ENCODE results near the gene COLEC11.

The COLEC11 gene

GRCh38 chr2:3647246-3647645, 52.3 kb downstream of the COLEC11 start:
- Histone ChIP-seq H3K27me3 (ENCODE audit: low read length) (no peaks in the 10 kb centered on the region), H3K9me3 (ENCODE audit: insufficient read depth, low read length) (no peaks in the 10 kb centered on the region), H3K27ac (ENCODE audit: low read depth, low read length) (no peak overlapping the region), H3K4me2 (ENCODE audit: low read depth, low read length, poor library complexity, severe bottlenecking) (no peak overlapping the region), H4K20me1 (ENCODE audit: low read depth, low read length) (no peaks in the 10 kb centered on the region), H3K4me3 (ENCODE audit: insufficient read depth, low read length, poor library complexity, severe bottlenecking) (no peak overlapping the region), H3K36me3 (ENCODE audit: low read length) (no peaks in the 10 kb centered on the region), H3K79me2 (ENCODE audit: insufficient read depth, low read length) (no peaks in the 10 kb centered on the region), H2AFZ (ENCODE audit: low read depth, low read length, severe bottlenecking) (no peak overlapping the region), H3F3A (ENCODE audit: insufficient read depth) (no peaks in the 10 kb centered on the region), H3K9ac (ENCODE audit: low read length) (no peak overlapping the region), H3K9me2 (replicated peaks; ENCODE audit: insufficient read depth, low read length) (no peaks in the 10 kb centered on the region)
- TF ChIP-seq EZH2phosphoT487 (conservative IDR thresholded peaks at IDR 0.05; ENCODE audit: low read length) = no peak
- TF ChIP-seq, protein P1, sequence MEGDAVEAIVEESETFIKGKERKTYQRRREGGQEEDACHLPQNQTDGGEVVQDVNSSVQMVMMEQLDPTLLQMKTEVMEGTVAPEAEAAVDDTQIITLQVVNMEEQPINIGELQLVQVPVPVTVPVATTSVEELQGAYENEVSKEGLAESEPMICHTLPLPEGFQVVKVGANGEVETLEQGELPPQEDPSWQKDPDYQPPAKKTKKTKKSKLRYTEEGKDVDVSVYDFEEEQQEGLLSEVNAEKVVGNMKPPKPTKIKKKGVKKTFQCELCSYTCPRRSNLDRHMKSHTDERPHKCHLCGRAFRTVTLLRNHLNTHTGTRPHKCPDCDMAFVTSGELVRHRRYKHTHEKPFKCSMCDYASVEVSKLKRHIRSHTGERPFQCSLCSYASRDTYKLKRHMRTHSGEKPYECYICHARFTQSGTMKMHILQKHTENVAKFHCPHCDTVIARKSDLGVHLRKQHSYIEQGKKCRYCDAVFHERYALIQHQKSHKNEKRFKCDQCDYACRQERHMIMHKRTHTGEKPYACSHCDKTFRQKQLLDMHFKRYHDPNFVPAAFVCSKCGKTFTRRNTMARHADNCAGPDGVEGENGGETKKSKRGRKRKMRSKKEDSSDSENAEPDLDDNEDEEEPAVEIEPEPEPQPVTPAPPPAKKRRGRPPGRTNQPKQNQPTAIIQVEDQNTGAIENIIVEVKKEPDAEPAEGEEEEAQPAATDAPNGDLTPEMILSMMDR (IDR thresholded peaks at IDR 0.05; ENCODE audit: insufficient read depth, low read length, poor library complexity, severe bottlenecking) = no peak

- Histone ChIP-seq H3K4me3 (ENCODE audit: insufficient read depth, low read length, poor library complexity, severe bottlenecking) (no peak overlapping the region), H2AFZ (ENCODE audit: low read depth, low read length, severe bottlenecking) (no peak overlapping the region)
- TF ChIP-seq EZH2phosphoT487 (conservative IDR thresholded peaks at IDR 0.05; ENCODE audit: low read length) = no peak
- TF ChIP-seq, protein P1 (IDR thresholded peaks at IDR 0.05; ENCODE audit: insufficient read depth, low read length, poor library complexity, severe bottlenecking) = no peak
Measured at GRCh38 chr2:3647831-3648651, 53.1 kb downstream of the COLEC11 start.

GRCh38 chr2:3648652-3649177, 53.8 kb downstream of the COLEC11 start:
- no peak overlapping the region for H3K27ac ChIP-seq (ENCODE audit: low read depth, low read length)
- H3K79me2 ChIP-seq (ENCODE audit: insufficient read depth, low read length) = no peaks in the 10 kb centered on the region
- H3K9me3 ChIP-seq (ENCODE audit: insufficient read depth, low read length) = no peaks in the 10 kb centered on the region
- no peaks in the 10 kb centered on the region for H3K27me3 ChIP-seq (ENCODE audit: low read length)
- H2AFZ ChIP-seq (ENCODE audit: low read depth, low read length, severe bottlenecking) = no peak overlapping the region
- no peak for TF ChIP-seq EZH2phosphoT487 (conservative IDR thresholded peaks at IDR 0.05; ENCODE audit: low read length)
- TF ChIP-seq, protein P1 (IDR thresholded peaks at IDR 0.05; ENCODE audit: insufficient read depth, low read length, poor library complexity, severe bottlenecking) = no peak
- no peak overlapping the region for H3K9ac ChIP-seq (ENCODE audit: low read length)
- no peaks in the 10 kb centered on the region for H3K36me3 ChIP-seq (ENCODE audit: low read length)
- no peaks in the 10 kb centered on the region for H3K9me2 ChIP-seq (replicated peaks; ENCODE audit: insufficient read depth, low read length)
- H3K4me2 ChIP-seq (ENCODE audit: low read depth, low read length, poor library complexity, severe bottlenecking) = no peak overlapping the region
- H3F3A ChIP-seq (ENCODE audit: insufficient read depth) = no peaks in the 10 kb centered on the region
- H3K4me3 ChIP-seq (ENCODE audit: insufficient read depth, low read length, poor library complexity, severe bottlenecking) = no peak overlapping the region
- no peaks in the 10 kb centered on the region for H4K20me1 ChIP-seq (ENCODE audit: low read depth, low read length)

More at GRCh38 chr2:3647831-3648651, 53.1 kb downstream of the COLEC11 start:
- Histone ChIP-seq H3K79me2 (ENCODE audit: insufficient read depth, low read length) (no peaks in the 10 kb centered on the region), H3K27ac (ENCODE audit: low read depth, low read length) (no peak overlapping the region), H4K20me1 (ENCODE audit: low read depth, low read length) (no peaks in the 10 kb centered on the region), H3K27me3 (ENCODE audit: low read length) (no peaks in the 10 kb centered on the region), H3F3A (ENCODE audit: insufficient read depth) (no peaks in the 10 kb centered on the region), H3K9me3 (ENCODE audit: insufficient read depth, low read length) (no peaks in the 10 kb centered on the region), H3K36me3 (ENCODE audit: low read length) (no peaks in the 10 kb centered on the region), H3K4me2 (ENCODE audit: low read depth, low read length, poor library complexity, severe bottlenecking) (no peak overlapping the region), H3K9ac (ENCODE audit: low read length) (no peak overlapping the region), H3K9me2 (replicated peaks; ENCODE audit: insufficient read depth, low read length) (no peaks in the 10 kb centered on the region)

Measured in SU-DHL-6 (cell line).